WI38 (cell line): ENCODE measurements around the gene WDR43.

Experiments used
- H3K4me3 ChIP-seq: 2 replicates; pipeline ENCODE4 v1.5.1; 2011; ENCODE audit warnings: low read depth, mild to moderate bottlenecking, control low read depth, low read length
- CTCF ChIP-seq: IDR thresholded peaks from 2 replicates; pipeline ENCODE4 v1.5.1; 2012; ENCODE audit warnings: low read depth, mild to moderate bottlenecking, control low read depth, low read length

Gene WDR43

GRCh38 chr2:28981620-28982376, 87.3 kb downstream of the WDR43 start:
- no peak for TF ChIP-seq CTCF
- no peak overlapping the region for H3K4me3 ChIP-seq

GRCh38 chr2:28982381-28982950, 88.0 kb downstream of the WDR43 start:
- TF ChIP-seq CTCF = no peak
- no peak overlapping the region for H3K4me3 ChIP-seq

- TF ChIP-seq CTCF = no peak
- H3K4me3 ChIP-seq = no peak overlapping the region
Observed at GRCh38 chr2:28986429-28986828, 92.0 kb downstream of the WDR43 start.

GRCh38 chr2:28989973-28990372, 95.5 kb downstream of the WDR43 start:
- H3K4me3 ChIP-seq = no peak overlapping the region
- TF ChIP-seq CTCF = no peak

GRCh38 chr2:28990445-28990844, 96.0 kb downstream of the WDR43 start:
- TF ChIP-seq CTCF = no peak
- H3K4me3 ChIP-seq = no peak overlapping the region

- TF ChIP-seq CTCF = no peak
- H3K4me3 ChIP-seq = no peak overlapping the region
Observed at GRCh38 chr2:28991021-28991420, 96.6 kb downstream of the WDR43 start.

- no peak for TF ChIP-seq CTCF
- H3K4me3 ChIP-seq = no peak overlapping the region
Observed at GRCh38 chr2:28991460-28991859, 97.0 kb downstream of the WDR43 start.
